Astrocyte (in vitro differentiated cells and primary cell): Measurements from ENCODE around the gene ZNF592. TPM values are rescaled to one million over a fixed set of nuclear protein-coding genes. Genes with fewer than 3 reads are reported as not detected.

ENCODE experiments used
- DNase-seq: peaks from one replicate; pipeline ENCODE4 v3.0.0-alpha.2; 2010; ENCODE audit warnings: low read depth
- FAIRE-seq: peaks from 2 replicates; lab custom pipeline; 2011; peaks lifted over from hg19 to GRCh38; lab: Jason Lieb, UNC
- H2AFZ ChIP-seq: 2 replicates; pipeline ENCODE4 v1.6.0; 2012; ENCODE audit warnings: low read depth, low read length, inconsistent platforms
- H3K27ac ChIP-seq: 2 replicates; pipeline ENCODE4 v1.5.1; 2011; ENCODE audit warnings: low read depth, low read length, inconsistent platforms
- H3K27me3 ChIP-seq: 2 replicates; pipeline ENCODE4 v1.6.0; 2011; ENCODE audit warnings: low read length, inconsistent platforms; ENCODE audit not compliant: insufficient read depth
- H3K36me3 ChIP-seq: 2 replicates; pipeline ENCODE4 v1.5.1; 2011; ENCODE audit warnings: low read length, inconsistent platforms; ENCODE audit not compliant: insufficient read depth
- H3K4me1 ChIP-seq: 2 replicates; pipeline ENCODE4 v1.5.1; 2011; ENCODE audit warnings: low read length, inconsistent platforms; ENCODE audit not compliant: insufficient read depth
- H3K4me2 ChIP-seq: 2 replicates; pipeline ENCODE4 v1.6.0; 2012; ENCODE audit warnings: low read length, inconsistent platforms
- H3K4me3 ChIP-seq: 2 replicates; pipeline ENCODE4 v1.5.1; 2011; ENCODE audit warnings: low read depth, mild to moderate bottlenecking, low read length, inconsistent platforms; ENCODE audit not compliant: insufficient read depth
- H3K79me2 ChIP-seq: 2 replicates; pipeline ENCODE4 v1.6.0; 2012; ENCODE audit warnings: mild to moderate bottlenecking, low read length, inconsistent platforms; ENCODE audit not compliant: insufficient read depth
- H3K9ac ChIP-seq: 2 replicates; pipeline ENCODE4 v1.6.0; 2012; ENCODE audit warnings: mild to moderate bottlenecking, low read length, inconsistent platforms
- H3K9me3 ChIP-seq: 2 replicates; pipeline ENCODE4 v1.5.1; 2012; ENCODE audit warnings: low read depth, mild to moderate bottlenecking, low read length, inconsistent platforms; ENCODE audit not compliant: insufficient read depth
- H4K20me1 ChIP-seq: 2 replicates; pipeline ENCODE4 v1.6.0; 2012; ENCODE audit warnings: low read length, inconsistent platforms; ENCODE audit not compliant: insufficient read depth
- H3K27ac Mint-ChIP-seq: one replicate; pipeline ENCODE4 v1.8.0; 2021; ENCODE audit warnings: mild to moderate bottlenecking, mixed read lengths; ENCODE audit not compliant: unreplicated experiment
- H3K27me3 Mint-ChIP-seq: one replicate; pipeline ENCODE4 v1.8.0; 2021; ENCODE audit warnings: low read depth, mixed read lengths; ENCODE audit not compliant: unreplicated experiment
- H3K36me3 Mint-ChIP-seq: one replicate; pipeline ENCODE4 v1.8.0; 2021; ENCODE audit warnings: low read depth, mixed read lengths; ENCODE audit not compliant: unreplicated experiment
- H3K4me1 Mint-ChIP-seq: one replicate; pipeline ENCODE4 v1.8.0; 2021; ENCODE audit warnings: low read depth, mixed read lengths; ENCODE audit not compliant: unreplicated experiment
- H3K4me3 Mint-ChIP-seq: one replicate; pipeline ENCODE4 v1.8.0; 2021; ENCODE audit warnings: mild to moderate bottlenecking, moderate library complexity, mixed read lengths; ENCODE audit not compliant: unreplicated experiment
- H3K9me3 Mint-ChIP-seq: one replicate; pipeline ENCODE4 v1.8.0; 2021; ENCODE audit warnings: mild to moderate bottlenecking, mixed read lengths; ENCODE audit not compliant: unreplicated experiment
- CTCF ChIP-seq: IDR thresholded peaks from 2 replicates; pipeline ENCODE4 v1.5.1; 2011; ENCODE audit warnings: low read depth, mild to moderate bottlenecking, inconsistent platforms, low read length, moderate library complexity; ENCODE audit not compliant: insufficient read depth
- EZH2 ChIP-seq: IDR thresholded peaks from 2 replicates; pipeline ENCODE4 v1.6.1; 2012; ENCODE audit warnings: mild to moderate bottlenecking, low read length, inconsistent platforms; ENCODE audit not compliant: insufficient read depth
- total RNA-seq: library from RNA; stranded (reverse); gene quantifications from 2 replicates; pipeline ENCODE4 v1.2.1, GENCODE V29; 2021

Gene ZNF592
- total RNA-seq, 1 donor from 2014 or later, result 25.1 TPM

DNA sequence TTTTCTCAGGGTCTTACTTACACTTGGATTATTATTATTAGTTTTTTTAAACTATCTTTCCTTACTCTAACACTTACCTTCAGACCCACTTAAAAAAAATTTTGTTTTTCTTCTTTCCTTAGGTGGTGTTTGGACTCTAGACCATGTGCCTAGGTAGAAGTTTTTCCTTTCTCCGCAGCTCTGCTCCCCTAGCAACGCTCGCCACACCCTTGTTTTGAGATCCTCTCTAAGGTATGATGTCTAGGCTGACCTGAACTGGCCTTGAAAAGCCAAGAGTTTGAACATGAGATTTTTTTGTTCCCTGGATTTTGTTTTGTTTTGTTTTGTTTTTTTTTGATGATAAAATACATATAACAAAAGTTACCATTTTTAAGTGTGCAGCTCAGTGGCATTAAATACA is 16.2 kb downstream of the ZNF592 start:
- H3K4me1 ChIP-seq, result no peaks in the 10 kb centered on the region
- TF ChIP-seq EZH2 (no peak), CTCF (no peak)
- no peak for DNase-seq
- no peaks in the 10 kb centered on the region for H3K27me3 ChIP-seq
- Mint-ChIP-seq H3K27me3 (no peaks in the 10 kb centered on the region), H3K4me3 (no peak overlapping the region), H3K27ac (no peak overlapping the region), H3K36me3 (peaks cover 6% of the 10 kb centered on the region), H3K4me1 (no peaks in the 10 kb centered on the region), H3K9me3 (peaks cover 1% of the 10 kb centered on the region)
- H3K36me3 ChIP-seq, result peaks cover 13% of the 10 kb centered on the region
- H3K27ac ChIP-seq, result no peak overlapping the region
- H4K20me1 ChIP-seq, result peaks cover 88% of the 10 kb centered on the region
- no peak overlapping the region for H3K4me2 ChIP-seq
- no peak overlapping the region for H3K9ac ChIP-seq
- H3K4me3 ChIP-seq, result no peak overlapping the region
- peaks cover 93% of the 10 kb centered on the region for H3K79me2 ChIP-seq
- no peak for FAIRE-seq
- H3K9me3 ChIP-seq, result no peaks in the 10 kb centered on the region
- H2AFZ ChIP-seq, result no peak overlapping the region

DNA sequence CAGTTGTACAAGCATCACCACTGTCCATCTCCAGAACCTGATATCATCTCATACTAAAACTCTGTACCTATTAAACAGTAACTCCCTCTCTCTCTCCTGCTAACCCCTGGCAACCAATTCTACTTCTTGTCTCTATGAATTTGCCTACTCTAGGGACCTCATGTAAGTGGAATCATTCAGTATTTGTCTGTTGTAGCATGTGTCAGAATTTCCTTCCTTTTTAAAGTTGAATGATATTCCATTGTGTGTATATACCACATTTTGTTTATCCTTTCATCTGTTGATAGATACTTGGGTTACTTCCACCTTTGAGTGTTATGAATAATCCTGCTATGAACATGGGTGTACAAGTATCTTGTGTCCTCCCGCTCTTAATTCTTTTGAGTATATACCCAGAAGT is 16.6 kb downstream of the ZNF592 start:
- Mint-ChIP-seq H3K4me1 (no peaks in the 10 kb centered on the region), H3K27me3 (no peaks in the 10 kb centered on the region), H3K4me3 (no peak overlapping the region), H3K36me3 (peaks cover 8% of the 10 kb centered on the region), H3K27ac (no peak overlapping the region), H3K9me3 (peaks cover 1% of the 10 kb centered on the region)
- no peak overlapping the region for H3K27ac ChIP-seq
- no peak overlapping the region for H3K4me2 ChIP-seq
- no peaks in the 10 kb centered on the region for H3K27me3 ChIP-seq
- TF ChIP-seq CTCF (no peak), EZH2 (no peak)
- H3K4me3 ChIP-seq, result no peak overlapping the region
- FAIRE-seq (no peak), DNase-seq (no peak)
- H3K9ac ChIP-seq, result no peak overlapping the region
- peaks cover 93% of the 10 kb centered on the region for H3K79me2 ChIP-seq
- peaks cover 13% of the 10 kb centered on the region for H3K36me3 ChIP-seq
- no peaks in the 10 kb centered on the region for H3K9me3 ChIP-seq
- H2AFZ ChIP-seq, result no peak overlapping the region
- H4K20me1 ChIP-seq, result peaks cover 88% of the 10 kb centered on the region
- H3K4me1 ChIP-seq, result no peaks in the 10 kb centered on the region

GRCh38 chr15:84765675-84766074 is 17.3 kb downstream of the ZNF592 start:
- FAIRE-seq, result no peak
- peaks cover 88% of the 10 kb centered on the region for H4K20me1 ChIP-seq

More at GRCh38 chr15:84765675-84766074, 17.3 kb downstream of the ZNF592 start:
- no peaks in the 10 kb centered on the region for H3K9me3 ChIP-seq
- DNase-seq, result no peak
- no peak overlapping the region for H3K9ac ChIP-seq
- TF ChIP-seq EZH2, result no peak
- no peak for TF ChIP-seq CTCF
- H3K4me1 Mint-ChIP-seq, result no peaks in the 10 kb centered on the region
- peaks cover 93% of the 10 kb centered on the region for H3K79me2 ChIP-seq
- H3K9me3 Mint-ChIP-seq, result peaks cover 1% of the 10 kb centered on the region
- no peaks in the 10 kb centered on the region for H3K27me3 ChIP-seq
- H3K27ac Mint-ChIP-seq, result no peak overlapping the region
- no peak overlapping the region for H3K4me3 Mint-ChIP-seq
- H3K4me1 ChIP-seq, result no peaks in the 10 kb centered on the region
- no peaks in the 10 kb centered on the region for H3K27me3 Mint-ChIP-seq
- no peak overlapping the region for H2AFZ ChIP-seq
- peaks cover 13% of the 10 kb centered on the region for H3K36me3 ChIP-seq
- peaks cover 11% of the 10 kb centered on the region for H3K36me3 Mint-ChIP-seq
- H3K4me2 ChIP-seq, result no peak overlapping the region
- no peak overlapping the region for H3K4me3 ChIP-seq
- no peak overlapping the region for H3K27ac ChIP-seq
